Effector memory CD8-positive, alpha-beta T cell (primary cell): ENCODE results near the gene NR2F6.

Experiments used
- ATAC-seq: fragments of 150-1000 bp; cut with Tn5 transposase; replicated peaks from 2 replicates; pipeline ENCODE4 v1.10.0; 2021; ENCODE audit warnings: mild to moderate bottlenecking, moderate library complexity
- DNase-seq, 3 experiments: peaks; one replicate each; pipeline ENCODE4 v3.0.0; 2021
- H3K27ac Mint-ChIP-seq, 2 donors: one replicate each; pipeline ENCODE4 v1.8.0; 2022; ENCODE audit warnings: mild to moderate bottlenecking in 2 of 2, mixed read lengths in 2 of 2, moderate library complexity in 2 of 2
- H3K27me3 Mint-ChIP-seq, 2 donors: one replicate each; pipeline ENCODE4 v1.8.0; 2022; ENCODE audit warnings: mixed read lengths in 2 of 2
- H3K36me3 Mint-ChIP-seq: one replicate; pipeline ENCODE4 v1.8.0; 2022; ENCODE audit warnings: mild to moderate bottlenecking, moderate library complexity, mixed read lengths; ENCODE audit not compliant: insufficient read depth
- H3K4me1 Mint-ChIP-seq, 2 donors: one replicate each; pipeline ENCODE4 v1.8.0; 2022; ENCODE audit warnings: low read depth in 2 of 2, mixed read lengths in 2 of 2
- H3K4me3 Mint-ChIP-seq, 2 donors: one replicate each; pipeline ENCODE4 v1.8.0; 2022; ENCODE audit warnings: mild to moderate bottlenecking in 2 of 2, mixed read lengths in 2 of 2, moderate library complexity in 2 of 2
- H3K9me3 Mint-ChIP-seq, 2 donors: one replicate each; pipeline ENCODE4 v1.8.0; 2022; ENCODE audit warnings: mixed read lengths in 2 of 2

The NR2F6 gene

DNA sequence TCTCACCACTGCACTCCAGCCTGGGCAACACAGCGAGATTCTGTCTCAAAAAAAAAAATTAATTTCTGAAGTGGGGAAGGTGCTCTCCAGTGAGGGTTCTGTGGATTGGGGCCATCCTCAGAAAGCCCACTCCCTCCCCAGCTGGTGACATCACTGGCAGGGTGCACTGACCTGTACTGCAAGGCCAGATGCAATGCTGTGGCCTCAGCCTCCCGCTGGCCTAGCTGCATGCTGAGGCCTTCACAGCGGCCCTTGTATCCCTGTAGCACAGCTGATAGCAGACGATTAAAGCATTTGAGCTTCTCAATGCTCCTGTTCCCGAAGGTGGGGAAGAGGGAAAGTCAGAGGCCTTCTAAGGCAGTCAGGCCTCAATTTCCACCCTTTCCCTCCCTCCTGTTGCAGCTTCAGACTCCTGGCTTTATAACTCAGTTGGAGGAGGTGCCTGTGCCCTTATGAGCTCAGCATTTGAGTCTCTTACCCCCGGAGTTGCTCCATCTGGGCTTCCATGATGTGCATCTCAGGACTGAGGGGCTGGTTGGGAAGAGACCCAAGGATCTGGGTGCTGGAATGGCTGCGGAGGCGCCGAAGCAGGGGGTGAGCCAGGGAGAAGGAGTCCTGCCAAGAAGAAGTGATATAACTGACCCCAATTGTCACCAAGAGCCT, 13.5 kb upstream of the NR2F6 start:
- Mint-ChIP-seq H3K9me3 (no peaks in the 10 kb centered on the region), H3K4me3 (no peak overlapping the region), H3K36me3 (no peaks in the 10 kb centered on the region), H3K27me3 (no peaks in the 10 kb centered on the region), H3K27ac (no peak overlapping the region), H3K4me1 (peaks cover 6% of the 10 kb centered on the region in 2 donors)
- ATAC-seq, result no peak
- DNase-seq, result no peak

DNA sequence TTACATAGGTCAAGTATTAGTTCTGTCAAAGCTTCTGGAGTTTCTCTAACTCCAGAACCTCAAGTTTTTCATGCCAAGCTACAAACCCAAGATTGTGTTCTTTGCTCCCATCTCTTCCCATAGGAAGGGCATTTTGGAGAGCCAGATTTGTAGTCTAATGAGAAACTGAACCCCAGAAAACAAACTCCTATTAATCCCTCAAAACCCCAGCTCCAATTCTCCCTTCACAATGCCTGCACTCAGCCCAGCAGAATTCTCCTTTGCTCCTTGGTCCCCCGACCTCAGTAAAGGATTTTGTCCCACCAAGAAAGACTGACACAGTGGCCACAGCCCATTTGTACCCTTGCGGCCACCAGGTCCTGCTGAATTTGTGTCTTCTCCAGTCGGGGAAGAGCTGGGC, 10.4 kb upstream of the NR2F6 start:
- Mint-ChIP-seq H3K27ac (no peak overlapping the region), H3K9me3 (no peaks in the 10 kb centered on the region)
- ATAC-seq, result no peak

DNA sequence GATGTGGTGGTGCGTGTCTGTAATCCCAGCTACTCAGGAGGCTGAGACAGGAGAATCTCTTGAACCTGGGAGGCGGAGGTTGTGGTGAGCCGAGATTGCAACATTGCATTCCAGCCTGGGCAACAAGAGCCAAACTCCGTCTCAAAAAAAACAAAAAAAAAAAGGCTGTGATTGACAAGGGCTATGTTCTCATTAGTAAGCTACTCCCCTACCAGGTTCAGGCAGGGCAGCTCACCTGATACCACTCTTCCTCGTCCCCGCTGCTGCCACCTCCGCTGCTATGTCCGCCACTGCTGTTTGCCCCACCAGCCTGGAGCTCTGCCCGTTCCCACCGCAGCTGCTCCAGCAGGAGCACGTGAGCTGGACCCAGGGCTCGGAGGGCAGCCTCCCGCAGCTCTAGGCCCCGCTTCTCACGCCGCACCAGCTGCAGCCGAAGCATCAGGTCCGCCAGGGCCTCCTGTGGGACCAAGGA, 9.5 kb upstream of the NR2F6 start:
- no peak for DNase-seq
- H3K9me3 Mint-ChIP-seq, result no peaks in the 10 kb centered on the region
- H3K4me1 Mint-ChIP-seq, result no peaks in the 10 kb centered on the region

More for the DNA sequence above, 10.4 kb upstream of the NR2F6 start:
- Mint-ChIP-seq H3K4me3 (no peak overlapping the region), H3K27me3 (no peaks in the 10 kb centered on the region), H3K4me1 (peaks cover 6% of the 10 kb centered on the region in 2 donors), H3K36me3 (peaks cover 2% of the 10 kb centered on the region)
- DNase-seq, result no peak

DNA sequence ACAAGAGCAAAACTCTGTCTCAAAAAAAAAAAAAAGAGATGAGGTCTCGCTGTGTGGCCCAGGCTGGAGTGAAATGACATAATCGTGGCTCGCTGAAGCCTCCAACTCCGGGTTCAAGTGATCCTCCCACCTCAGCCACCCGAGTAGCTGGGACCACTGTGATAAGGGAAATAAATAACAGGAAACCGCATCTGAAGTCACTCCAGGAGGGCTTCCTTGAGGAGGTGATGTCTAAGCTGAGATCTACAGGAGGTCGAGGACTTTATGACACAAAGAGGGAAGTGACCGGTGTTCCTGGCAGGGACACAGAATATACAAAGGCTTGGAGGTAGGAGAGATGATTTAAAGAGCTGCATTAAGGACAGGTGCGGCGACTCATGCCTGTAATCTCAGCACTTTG, 8.9 kb upstream of the NR2F6 start:
- H3K36me3 Mint-ChIP-seq, result peaks cover 2% of the 10 kb centered on the region
- H3K4me1 Mint-ChIP-seq, result no peaks in the 10 kb centered on the region
- DNase-seq (no peak), ATAC-seq (no peak)
- H3K4me3 Mint-ChIP-seq, result no peak overlapping the region
- H3K27me3 Mint-ChIP-seq, result no peaks in the 10 kb centered on the region
- H3K27ac Mint-ChIP-seq, result no peak overlapping the region
- no peaks in the 10 kb centered on the region for H3K9me3 Mint-ChIP-seq

More for the DNA sequence above, 9.5 kb upstream of the NR2F6 start:
- no peak for ATAC-seq
- Mint-ChIP-seq H3K36me3 (peaks cover 2% of the 10 kb centered on the region), H3K27me3 (no peaks in the 10 kb centered on the region), H3K27ac (no peak overlapping the region), H3K4me3 (no peak overlapping the region)

DNA sequence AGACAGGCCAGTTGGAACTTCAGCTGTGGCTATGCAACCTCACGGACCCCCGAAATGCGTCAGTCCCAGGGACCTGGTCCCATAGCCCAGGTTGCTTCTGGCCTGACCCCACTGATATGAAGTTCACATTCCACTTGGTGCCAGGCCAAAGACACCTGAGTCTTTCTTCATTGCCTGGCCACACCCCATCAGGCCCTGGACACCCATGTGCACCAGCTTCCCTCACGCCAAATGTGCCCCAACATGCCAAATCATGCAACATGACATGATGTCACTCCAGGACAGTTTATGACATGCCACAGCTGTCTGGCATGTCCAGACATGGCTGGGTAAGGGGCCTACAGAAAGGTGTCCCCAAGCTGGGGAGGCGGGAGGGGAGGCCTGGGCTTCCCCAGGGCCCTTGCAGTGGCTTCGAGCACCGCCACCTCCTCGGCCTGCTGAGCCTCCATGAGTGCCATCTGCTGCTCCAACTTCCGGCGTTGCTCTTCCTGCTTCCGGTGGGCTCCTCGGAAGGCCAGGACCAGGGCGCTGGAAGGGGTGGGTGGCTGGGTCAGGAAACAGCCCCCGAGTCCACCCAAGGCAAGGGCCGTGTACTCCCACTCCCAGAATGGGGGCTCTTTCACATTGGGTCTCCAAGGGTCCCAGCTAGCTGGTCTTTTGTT, 4.3 kb upstream of the NR2F6 start:
- H3K4me1 Mint-ChIP-seq, result peaks cover 10 to 12% of the 10 kb centered on the region in 2 donors
- H3K4me3 Mint-ChIP-seq, result no peak overlapping the region
- peaks cover 13% of the 10 kb centered on the region for H3K36me3 Mint-ChIP-seq
- no peak overlapping the region for H3K27ac Mint-ChIP-seq
- no peak for ATAC-seq
- no peak for DNase-seq
- no peaks in the 10 kb centered on the region for H3K9me3 Mint-ChIP-seq
- H3K27me3 Mint-ChIP-seq, result peaks cover 0 to 8% of the 10 kb centered on the region in 2 donors

DNA sequence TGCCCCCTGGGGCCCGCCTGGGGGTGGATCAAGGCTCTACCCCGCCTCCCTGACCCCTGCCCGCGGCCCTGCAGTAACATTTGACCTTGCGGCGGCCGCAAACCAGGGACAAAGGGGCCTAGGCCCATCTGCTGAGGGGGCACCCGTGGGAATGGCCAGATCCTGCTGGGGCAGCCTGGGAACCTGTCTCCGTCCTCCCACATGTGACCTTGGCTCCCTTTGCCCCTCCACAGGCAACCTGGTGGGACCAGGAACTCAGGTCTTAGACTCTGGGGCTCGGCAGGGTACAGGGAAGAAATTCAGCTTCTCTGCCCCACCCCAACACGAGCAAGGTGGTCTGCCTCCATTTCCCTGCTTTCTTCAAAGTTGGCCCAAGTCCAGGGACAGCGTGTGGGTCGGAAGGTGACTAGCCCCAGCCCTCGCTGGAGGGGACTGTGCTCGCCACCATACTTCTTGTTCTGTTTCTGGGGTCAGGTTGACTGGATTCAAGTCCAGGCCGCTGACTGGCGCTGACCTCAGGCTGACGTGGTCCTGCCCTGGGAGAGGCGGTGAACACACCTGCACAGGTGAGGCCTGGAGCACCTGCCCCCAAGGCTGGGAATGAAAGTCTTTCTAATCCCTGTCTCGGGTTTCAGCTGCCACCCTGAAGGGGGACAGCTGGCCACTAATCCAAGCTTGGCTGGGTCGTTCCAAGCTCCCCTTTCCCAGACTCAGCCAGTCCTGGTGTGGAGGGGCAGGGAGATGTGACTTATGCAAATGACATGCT, 2.5 kb upstream of the NR2F6 start:
- Mint-ChIP-seq H3K9me3 (no peaks in the 10 kb centered on the region), H3K4me1 (peaks cover 10 to 12% of the 10 kb centered on the region in 2 donors), H3K4me3 (no peak overlapping the region), H3K36me3 (peaks cover 13% of the 10 kb centered on the region), H3K27me3 (peaks cover 0 to 8% of the 10 kb centered on the region in 2 donors), H3K27ac (peak overlapping the region in 1 of 2 donors; percentile 4)
- ATAC-seq (no peak), DNase-seq (no peak)

DNA sequence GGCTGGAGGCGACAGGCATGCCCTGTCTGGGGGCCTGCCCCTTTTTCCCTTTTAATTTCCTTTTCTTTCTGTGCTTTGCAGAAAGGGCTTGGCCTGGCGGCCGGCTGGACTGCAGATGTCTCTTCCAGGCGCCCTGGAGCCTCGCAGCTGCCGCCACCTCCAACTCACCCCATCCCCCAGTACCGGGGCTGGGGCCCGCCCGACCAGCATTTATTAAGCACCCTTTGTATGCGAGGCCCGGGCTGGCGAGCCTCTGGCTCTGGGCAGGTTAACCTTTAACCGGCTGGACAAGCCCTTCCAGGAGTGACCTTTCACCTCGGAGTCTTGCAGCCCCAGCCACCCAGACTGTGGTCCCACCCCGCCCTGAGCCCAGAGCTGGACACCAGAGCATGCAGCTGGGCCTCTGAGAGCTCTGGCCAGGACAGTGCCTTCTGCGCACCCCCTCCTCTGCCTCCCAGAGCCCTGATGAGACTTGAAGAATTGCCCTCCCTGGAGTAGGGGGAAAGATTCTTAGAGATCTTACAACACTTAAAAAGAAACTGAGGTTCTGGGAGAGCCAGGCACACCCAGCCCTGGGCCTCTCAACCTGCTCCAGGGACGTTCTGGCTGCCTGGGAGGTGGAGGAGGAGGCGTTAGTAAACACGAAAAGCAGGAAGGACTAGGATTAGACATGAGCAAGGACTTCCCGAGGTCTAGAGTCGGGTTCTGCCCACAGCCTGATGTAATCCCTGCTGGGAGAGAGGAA, 1.1 kb upstream of the NR2F6 start:
- ATAC-seq, result no peak
- H3K36me3 Mint-ChIP-seq, result peaks cover 11% of the 10 kb centered on the region

DNA sequence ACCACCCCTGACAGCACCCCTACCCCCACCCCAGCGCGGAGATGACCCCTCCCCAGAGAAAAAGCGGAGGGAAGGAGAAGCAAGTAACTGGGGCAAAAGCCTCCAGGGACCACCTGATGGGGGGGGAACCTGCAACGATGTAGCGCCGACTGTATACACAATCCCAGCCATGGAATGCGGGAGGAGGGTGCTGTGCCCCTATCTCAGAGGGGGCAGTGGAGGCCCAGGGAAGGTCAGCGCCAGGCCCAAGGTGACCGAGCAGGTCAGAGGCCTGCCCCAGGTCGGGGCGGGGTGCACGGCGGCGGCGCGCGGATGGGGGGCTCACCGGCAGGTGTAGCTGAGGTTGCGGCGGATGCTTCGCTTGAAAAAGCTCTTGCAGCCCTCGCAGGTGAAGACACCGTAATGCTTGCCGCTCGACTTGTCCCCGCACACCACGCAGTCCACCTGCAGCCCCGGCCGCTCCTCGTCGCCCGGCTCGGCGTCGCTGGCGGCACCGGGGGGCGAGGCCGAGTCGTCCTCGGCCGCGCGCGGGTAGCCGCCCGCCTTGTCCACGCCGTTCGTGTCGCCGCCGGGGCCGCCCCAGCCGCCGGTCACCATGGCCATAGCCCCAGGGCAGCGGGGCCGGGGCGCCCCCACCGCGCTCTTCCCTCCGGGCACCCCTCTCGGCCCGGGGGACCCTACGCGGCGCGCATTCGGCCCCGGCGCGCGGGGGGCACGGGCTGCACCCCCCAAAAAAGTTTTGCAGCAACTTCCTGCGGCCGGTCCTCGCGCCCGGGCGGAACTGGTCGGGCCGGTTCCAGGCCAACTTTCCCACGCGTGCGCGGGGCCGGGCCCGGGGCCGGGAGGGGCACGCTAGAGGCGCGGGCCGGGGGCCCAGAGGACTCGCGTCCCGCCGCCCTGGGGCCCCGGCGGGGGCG, 843 bp downstream of the NR2F6 start:
- DNase-seq (no peak), ATAC-seq (peak; percentile 7)
- H3K27me3 Mint-ChIP-seq, result peaks cover 0 to 8% of the 10 kb centered on the region in 2 donors
- H3K9me3 Mint-ChIP-seq, result no peaks in the 10 kb centered on the region
- peaks cover 12 to 13% of the 10 kb centered on the region in 2 donors for H3K4me1 Mint-ChIP-seq
- peaks cover 11% of the 10 kb centered on the region for H3K36me3 Mint-ChIP-seq
- peak overlapping the region; percentile 58 to 66 for H3K4me3 Mint-ChIP-seq
- no peak overlapping the region for H3K27ac Mint-ChIP-seq

More for the DNA sequence above, 1.1 kb upstream of the NR2F6 start:
- peak overlapping the region; percentile 90 to 91 for H3K4me3 Mint-ChIP-seq
- H3K27ac Mint-ChIP-seq, result peak overlapping the region in 1 of 2 donors; percentile 65
- no peaks in the 10 kb centered on the region for H3K9me3 Mint-ChIP-seq
- peaks cover 10 to 12% of the 10 kb centered on the region in 2 donors for H3K4me1 Mint-ChIP-seq
- peaks cover 0 to 8% of the 10 kb centered on the region in 2 donors for H3K27me3 Mint-ChIP-seq
- no peak for DNase-seq

DNA sequence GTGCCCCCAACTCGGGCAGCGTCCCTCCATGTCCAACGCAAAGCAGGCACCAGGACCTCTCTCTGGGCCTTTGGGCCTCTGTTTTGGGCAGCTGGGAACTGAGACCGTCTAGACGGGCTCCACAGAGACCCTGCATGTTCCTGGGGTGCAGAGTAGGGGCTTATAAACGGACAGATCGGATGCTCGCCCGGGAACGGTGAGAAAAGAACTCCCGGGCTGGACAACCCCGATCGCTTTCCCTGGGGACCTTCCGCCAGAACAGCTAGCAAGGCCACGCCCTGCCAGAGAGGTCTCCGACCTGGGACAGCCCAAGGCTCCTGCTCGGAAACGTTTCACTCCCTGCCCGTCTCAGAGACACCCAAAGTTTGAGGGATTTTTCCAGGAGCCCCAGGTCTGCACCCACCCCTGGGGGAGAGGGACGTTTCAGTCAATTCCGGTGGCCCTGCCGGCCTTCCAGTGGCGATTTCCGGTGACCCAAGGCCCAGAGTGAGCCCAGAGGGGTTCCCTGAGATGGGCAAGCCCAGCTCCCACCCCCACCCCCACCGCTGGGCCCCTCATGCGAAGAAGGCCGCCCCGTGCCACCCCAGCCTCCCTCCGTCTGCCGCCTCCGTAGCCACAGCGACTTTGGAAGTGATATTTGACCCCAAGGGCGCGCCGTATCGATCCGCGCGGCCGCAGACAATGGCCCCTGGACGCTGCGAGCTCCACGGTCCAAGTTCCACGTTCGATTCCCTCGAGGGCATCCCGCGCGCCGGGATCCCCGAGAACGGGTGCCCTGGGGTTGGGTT, 1.7 kb downstream of the NR2F6 start:
- Mint-ChIP-seq H3K27me3 (peaks cover 0 to 8% of the 10 kb centered on the region in 2 donors), H3K27ac (peak overlapping the region in 1 of 2 donors; percentile 26), H3K36me3 (peaks cover 11% of the 10 kb centered on the region), H3K4me3 (peak overlapping the region; percentile 58 to 66), H3K9me3 (no peaks in the 10 kb centered on the region), H3K4me1 (peaks cover 12 to 13% of the 10 kb centered on the region in 2 donors)
- ATAC-seq (no peak), DNase-seq (no peak)

DNA sequence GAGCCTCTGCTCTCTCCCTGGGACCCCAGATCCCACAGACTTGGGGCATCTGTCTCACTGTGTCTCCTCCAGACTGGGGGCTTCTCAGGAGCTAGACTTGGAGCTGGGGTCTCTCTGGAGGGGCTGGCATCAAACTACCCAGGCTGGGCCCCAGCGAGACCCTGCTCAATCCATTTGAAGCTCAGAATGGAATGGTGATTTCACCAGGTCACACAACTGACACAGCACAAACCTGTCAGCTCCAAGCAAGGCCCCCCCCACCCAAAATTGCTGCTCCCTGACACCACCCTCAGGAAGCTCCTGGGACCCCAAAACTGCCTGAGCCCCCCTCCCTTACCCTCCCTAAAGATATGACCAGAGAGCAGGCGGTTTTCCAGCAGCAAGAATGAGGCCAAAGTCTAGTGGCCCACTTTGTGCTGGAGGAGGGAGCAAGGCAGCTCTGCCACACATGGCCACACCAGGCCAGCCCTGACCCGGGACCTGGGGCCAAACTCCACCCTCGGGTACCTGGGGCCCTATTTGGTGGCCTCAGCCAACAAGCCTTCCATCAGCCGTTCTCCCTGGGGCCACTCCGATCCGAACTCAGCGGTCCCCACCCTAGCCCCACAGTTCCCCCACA, 2.4 kb downstream of the NR2F6 start:
- peak overlapping the region in 1 of 2 donors; percentile 66 for H3K4me3 Mint-ChIP-seq
- peaks cover 12 to 13% of the 10 kb centered on the region in 2 donors for H3K4me1 Mint-ChIP-seq
- peaks cover 0 to 8% of the 10 kb centered on the region in 2 donors for H3K27me3 Mint-ChIP-seq
- DNase-seq, result no peak
- H3K9me3 Mint-ChIP-seq, result no peaks in the 10 kb centered on the region
- ATAC-seq, result no peak
- H3K36me3 Mint-ChIP-seq, result peaks cover 11% of the 10 kb centered on the region
- peak overlapping the region in 1 of 2 donors; percentile 26 for H3K27ac Mint-ChIP-seq

DNA sequence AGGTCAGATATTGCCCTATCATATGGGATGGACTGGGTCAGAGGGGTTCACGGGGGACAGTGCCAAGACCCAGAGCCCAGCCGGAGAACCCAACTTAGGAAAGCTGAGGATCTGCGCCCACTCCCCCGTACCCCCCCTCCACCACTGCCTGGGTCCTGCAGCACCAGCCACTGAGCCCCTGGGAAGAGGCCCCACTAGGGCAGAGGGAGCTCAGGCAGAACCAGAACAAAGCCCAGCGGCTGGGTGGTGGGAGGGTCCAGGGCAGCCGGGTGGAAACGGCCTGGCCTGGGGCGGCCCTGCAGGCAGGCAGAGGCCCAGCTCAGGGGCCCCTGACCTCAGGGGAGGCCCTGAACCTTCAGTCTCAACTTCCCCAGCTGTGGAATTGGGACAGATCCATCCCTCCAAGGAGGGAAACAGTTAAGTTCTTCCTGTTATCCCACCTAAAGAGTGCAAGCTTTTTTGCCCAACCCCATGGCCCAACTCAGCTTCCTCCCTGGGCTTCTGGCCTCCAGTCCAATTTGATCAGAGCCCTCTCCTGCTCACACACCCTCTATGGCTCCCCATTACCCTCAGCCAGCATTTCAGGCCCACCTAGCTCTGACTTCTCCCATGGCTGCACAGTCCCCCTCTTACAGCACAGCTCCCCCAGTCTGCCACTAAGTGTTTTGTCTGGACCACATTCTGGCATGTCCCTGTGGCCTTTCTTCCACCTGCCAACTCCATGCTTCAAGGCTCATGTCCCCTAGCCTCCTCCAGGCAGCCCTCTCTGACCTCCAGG, 3.1 kb downstream of the NR2F6 start:
- Mint-ChIP-seq H3K36me3 (peaks cover 11% of the 10 kb centered on the region), H3K9me3 (no peaks in the 10 kb centered on the region), H3K27me3 (peaks cover 0 to 8% of the 10 kb centered on the region in 2 donors), H3K4me3 (no peak overlapping the region), H3K27ac (peak overlapping the region in 1 of 2 donors; percentile 2), H3K4me1 (peaks cover 12 to 13% of the 10 kb centered on the region in 2 donors)
- DNase-seq, result no peak
- ATAC-seq, result no peak
